GM20431 (cell line): Measurements from ENCODE around the gene PRTN3.

Experiments used
- in situ Hi-C: fragments of 300-500 bp; cut with MseI, MboI; formaldehyde crosslinking; loops from one replicate; pipeline ENCODE4 v1.15.0; 2020; ENCODE audit warnings: low sequenced_read_pairs; ENCODE audit not compliant: unreplicated experiment

PRTN3 gene

GRCh38 chr19:840519-841206 lies at the start of gene PRTN3:
Gene PRTN3 (plus strand): TSS chr19:840999. CDS start chr19:841009, 10 bp downstream.
- in situ Hi-C loops, result no loop called here

- in situ Hi-C loops, result no loop called here
Observed at GRCh38 chr19:791007-791566, 49.7 kb upstream of the PRTN3 start.

- in situ Hi-C loops, result no loop called here
Observed at GRCh38 chr19:791567-792305, 49.1 kb upstream of the PRTN3 start.

- in situ Hi-C loops, result no loop called here
Observed at GRCh38 chr19:792306-792885, 48.4 kb upstream of the PRTN3 start.

- in situ Hi-C loops, result no loop called here
Observed at GRCh38 chr19:793806-794205, 47.0 kb upstream of the PRTN3 start.

- in situ Hi-C loops, result no loop called here
Observed at GRCh38 chr19:795073-795611, 45.7 kb upstream of the PRTN3 start.

- in situ Hi-C loops, result no loop called here
Observed at GRCh38 chr19:795691-796581, 44.9 kb upstream of the PRTN3 start.

GRCh38 chr19:796692-797527 lies 43.9 kb upstream of the PRTN3 start, which contains the start of gene PTBP1:
Gene PTBP1 (plus strand): TSS chr19:797452. CDS start chr19:797498, 46 bp downstream.
- in situ Hi-C loops, result no loop called here

- in situ Hi-C loops, result no loop called here
Observed at GRCh38 chr19:797528-798414, 43.0 kb upstream of the PRTN3 start.

GRCh38 chr19:798415-799075 lies 42.3 kb upstream of the PRTN3 start:
- in situ Hi-C loops, result no loop called here

GRCh38 chr19:799076-799881 lies 41.5 kb upstream of the PRTN3 start:
- in situ Hi-C loops, result no loop called here

GRCh38 chr19:800360-801029 lies 40.3 kb upstream of the PRTN3 start:
- in situ Hi-C loops, result no loop called here

- in situ Hi-C loops, result no loop called here
Observed at GRCh38 chr19:801030-801860, 39.6 kb upstream of the PRTN3 start.

- in situ Hi-C loops, result no loop called here
Observed at GRCh38 chr19:801861-802497, 38.8 kb upstream of the PRTN3 start.
